ENCODE measurements around the gene PDE4D. TPM values are rescaled to one million over a fixed set of nuclear protein-coding genes. Genes with fewer than 3 reads are reported as not detected.

Gene PDE4D
- total RNA-seq, 1 donor from 2014 or later = 13.2 TPM

GRCh38 chr5:59207401-59207800 lies 686.1 kb downstream of the PDE4D start:
- no peak for DNase-seq
- Mint-ChIP-seq H3K27ac (ENCODE audit: unreplicated experiment) (no peak overlapping the region), H3K9me3 (ENCODE audit: unreplicated experiment) (peaks cover 1% of the 10 kb centered on the region), H3K27me3 (ENCODE audit: unreplicated experiment) (no peaks in the 10 kb centered on the region), H3K36me3 (ENCODE audit: unreplicated experiment) (no peaks in the 10 kb centered on the region), H3K4me3 (ENCODE audit: unreplicated experiment) (no peak overlapping the region), H3K4me1 (ENCODE audit: low read depth, unreplicated experiment) (no peaks in the 10 kb centered on the region)
- TF ChIP-seq CTCF (IDR thresholded peaks at IDR 0.05; ENCODE audit: partially characterized antibody, unreplicated experiment) = no peak

GRCh38 chr5:59206132-59206581 lies 687.4 kb downstream of the PDE4D start:
- H3K4me3 Mint-ChIP-seq (ENCODE audit: unreplicated experiment) = no peak overlapping the region
- H3K4me1 Mint-ChIP-seq (ENCODE audit: low read depth, unreplicated experiment) = no peaks in the 10 kb centered on the region
- TF ChIP-seq CTCF (IDR thresholded peaks at IDR 0.05; ENCODE audit: partially characterized antibody, unreplicated experiment) = no peak
- H3K9me3 Mint-ChIP-seq (ENCODE audit: unreplicated experiment) = peaks cover 1% of the 10 kb centered on the region
- DNase-seq = no peak
- no peaks in the 10 kb centered on the region for H3K27me3 Mint-ChIP-seq (ENCODE audit: unreplicated experiment)
- H3K36me3 Mint-ChIP-seq (ENCODE audit: unreplicated experiment) = no peaks in the 10 kb centered on the region
- H3K27ac Mint-ChIP-seq (ENCODE audit: unreplicated experiment) = no peak overlapping the region

- no peaks in the 10 kb centered on the region for H3K27me3 Mint-ChIP-seq (ENCODE audit: unreplicated experiment)
- H3K27ac Mint-ChIP-seq (ENCODE audit: unreplicated experiment) = no peak overlapping the region
- H3K36me3 Mint-ChIP-seq (ENCODE audit: unreplicated experiment) = no peaks in the 10 kb centered on the region
- no peaks in the 10 kb centered on the region for H3K4me1 Mint-ChIP-seq (ENCODE audit: low read depth, unreplicated experiment)
- no peak overlapping the region for H3K4me3 Mint-ChIP-seq (ENCODE audit: unreplicated experiment)
- DNase-seq = no peak
- no peak for TF ChIP-seq CTCF (IDR thresholded peaks at IDR 0.05; ENCODE audit: partially characterized antibody, unreplicated experiment)
- peaks cover 1% of the 10 kb centered on the region for H3K9me3 Mint-ChIP-seq (ENCODE audit: unreplicated experiment)
Observed at GRCh38 chr5:59204114-59204897, 689.2 kb downstream of the PDE4D start.

GRCh38 chr5:59199868-59200267 lies 693.7 kb downstream of the PDE4D start:
- Mint-ChIP-seq H3K36me3 (ENCODE audit: unreplicated experiment) (no peaks in the 10 kb centered on the region), H3K4me3 (ENCODE audit: unreplicated experiment) (no peak overlapping the region), H3K9me3 (ENCODE audit: unreplicated experiment) (peaks cover 1% of the 10 kb centered on the region), H3K4me1 (ENCODE audit: low read depth, unreplicated experiment) (no peaks in the 10 kb centered on the region), H3K27me3 (ENCODE audit: unreplicated experiment) (no peaks in the 10 kb centered on the region), H3K27ac (ENCODE audit: unreplicated experiment) (no peak overlapping the region)
- DNase-seq = no peak
- TF ChIP-seq CTCF (IDR thresholded peaks at IDR 0.05; ENCODE audit: partially characterized antibody, unreplicated experiment) = no peak

GRCh38 chr5:59198832-59199231 lies 694.7 kb downstream of the PDE4D start:
- DNase-seq = no peak
- Mint-ChIP-seq H3K4me3 (ENCODE audit: unreplicated experiment) (no peak overlapping the region), H3K36me3 (ENCODE audit: unreplicated experiment) (no peaks in the 10 kb centered on the region), H3K9me3 (ENCODE audit: unreplicated experiment) (peaks cover 1% of the 10 kb centered on the region), H3K4me1 (ENCODE audit: low read depth, unreplicated experiment) (no peaks in the 10 kb centered on the region), H3K27ac (ENCODE audit: unreplicated experiment) (no peak overlapping the region), H3K27me3 (ENCODE audit: unreplicated experiment) (no peaks in the 10 kb centered on the region)
- TF ChIP-seq CTCF (IDR thresholded peaks at IDR 0.05; ENCODE audit: partially characterized antibody, unreplicated experiment) = no peak
